IMR-90 (cell line): Measurements from ENCODE around the gene CRACDL. TPM values are rescaled to one million over a fixed set of nuclear protein-coding genes. Genes with fewer than 3 reads are reported as not detected.

Experiments
- ATAC-seq: fragments of 200-7000 bp; cut with Tn5 transposase; 2 replicates; pipeline ENCODE4 v1.9.1; 2020; ENCODE audit warnings: low read depth, mild to moderate bottlenecking, moderate library complexity
- BruUV-seq: library from RNA; stranded (reverse); fragments of 400-500 nt; replicated peaks from 2 replicates; lab custom pipeline; 2021; lab: Mats Ljungman, UMichigan
- CTCF ChIA-PET: fragments of 300-600 bp; formaldehyde crosslinking; extraction: SDS; loops from one replicate; lab custom pipeline; 2021; ENCODE audit warnings: antibody characterized with exemption; lab: Yijun Ruan, JAX
- POLR2A ChIA-PET: fragments of 300-600 bp; sonication (Branson Sonifier 250); formaldehyde crosslinking; loops from one replicate; lab custom pipeline; 2022; ENCODE audit warnings: antibody characterized with exemption; ENCODE audit not compliant: unreplicated experiment; lab: Charles Lee
- DNase-seq: peaks from one replicate; pipeline ENCODE4 v3.0.0; 2013
- H2AFZ ChIP-seq: replicated peaks from 2 replicates; pipeline ENCODE3; 2013; ENCODE audit warnings: low read length, mild to moderate bottlenecking; ENCODE audit not compliant: poor library complexity
- H2AK5ac ChIP-seq: 2 replicates; pipeline ENCODE4 v1.6.1; 2013; ENCODE audit warnings: low read depth, low read length, inconsistent platforms
- H2AK9ac ChIP-seq: replicated peaks from 2 replicates; pipeline ENCODE3; 2013; ENCODE audit warnings: mild to moderate bottlenecking, low read depth, low read length, moderate library complexity; ENCODE audit not compliant: poor library complexity
- H2BK120ac ChIP-seq: 2 replicates; pipeline ENCODE4 v1.6.1; 2013; ENCODE audit warnings: low read depth, low read length, inconsistent platforms
- H2BK15ac ChIP-seq: 3 replicates; pipeline ENCODE4 v1.6.1; 2013; ENCODE audit warnings: low read depth, low read length, inconsistent platforms
- H2BK20ac ChIP-seq: 2 replicates; pipeline ENCODE4 v1.6.1; 2013; ENCODE audit warnings: low read depth, mild to moderate bottlenecking, inconsistent platforms, low read length, moderate library complexity
- H2BK5ac ChIP-seq: 2 replicates; pipeline ENCODE4 v1.6.1; 2013; ENCODE audit warnings: mild to moderate bottlenecking, low read depth, low read length, inconsistent platforms; ENCODE audit not compliant: poor library complexity, severe bottlenecking
- H3K14ac ChIP-seq: replicated peaks from 2 replicates; pipeline ENCODE4 v1.6.1; 2013; ENCODE audit warnings: low read depth, low read length, inconsistent platforms
- H3K18ac ChIP-seq: 2 replicates; pipeline ENCODE4 v1.6.1; 2013; ENCODE audit warnings: low read depth, low read length, control low read depth
- H3K23ac ChIP-seq: 2 replicates; pipeline ENCODE4 v1.6.1; 2013; ENCODE audit warnings: low read depth, low read length, inconsistent platforms
- H3K27ac ChIP-seq: 2 replicates; pipeline ENCODE4 v1.5.1; 2013; ENCODE audit warnings: mild to moderate bottlenecking, control low read depth, low read length; ENCODE audit not compliant: insufficient read depth
- H3K27me3 ChIP-seq: 2 replicates; pipeline ENCODE4 v1.6.1; 2013; ENCODE audit warnings: low read length; ENCODE audit not compliant: control insufficient read depth, insufficient read depth
- H3K36me3 ChIP-seq: 2 replicates; pipeline ENCODE4 v1.6.1; 2013; ENCODE audit warnings: low read length, mixed read lengths; ENCODE audit not compliant: control insufficient read depth, insufficient read depth
- H3K4ac ChIP-seq: 2 replicates; pipeline ENCODE4 v1.6.1; 2013; ENCODE audit warnings: low read depth, low read length, inconsistent platforms
- H3K4me1 ChIP-seq: 2 replicates; pipeline ENCODE4 v1.6.1; 2013; ENCODE audit warnings: low read length, mixed read lengths; ENCODE audit not compliant: control insufficient read depth, insufficient read depth
- H3K4me2 ChIP-seq: 2 replicates; pipeline ENCODE4 v1.6.1; 2013; ENCODE audit warnings: low read depth, mild to moderate bottlenecking, control low read depth, low read length, moderate library complexity
- H3K4me3 ChIP-seq: 2 replicates; pipeline ENCODE4 v1.5.1; 2013; ENCODE audit warnings: low read depth, mild to moderate bottlenecking, control low read depth, low read length, moderate library complexity; ENCODE audit not compliant: insufficient read depth
- H3K56ac ChIP-seq: 2 replicates; pipeline ENCODE4 v1.6.1; 2013; ENCODE audit warnings: low read length, inconsistent platforms; ENCODE audit not compliant: insufficient read depth; ENCODE audit errors: extremely low read depth
- H3K79me1 ChIP-seq, 2 experiments: 2 replicates each; pipeline ENCODE4 v1.6.1; 2013; ENCODE audit warnings: low read length in 2 of 2, inconsistent platforms in 1 of 2, low read depth in 1 of 2
- H3K9ac ChIP-seq: 2 replicates; pipeline ENCODE4 v1.6.1; 2013; ENCODE audit warnings: low read depth, low read length, control low read depth
- H3K9me1 ChIP-seq: 2 replicates; pipeline ENCODE4 v1.6.1; 2013; ENCODE audit warnings: low read length, inconsistent platforms; ENCODE audit not compliant: insufficient read depth
- H3K9me3 ChIP-seq: 2 replicates; pipeline ENCODE4 v1.6.1; 2013; ENCODE audit warnings: low read length; ENCODE audit not compliant: control insufficient read depth, insufficient read depth
- H4K20me1 ChIP-seq: 2 replicates; pipeline ENCODE4 v1.6.1; 2013; ENCODE audit warnings: low read length, inconsistent platforms; ENCODE audit not compliant: insufficient read depth
- H4K5ac ChIP-seq: 2 replicates; pipeline ENCODE4 v1.6.1; 2013; ENCODE audit warnings: mild to moderate bottlenecking, low read depth, low read length, control low read depth
- H4K8ac ChIP-seq, 2 experiments: 2 replicates each; pipeline ENCODE4 v1.6.1; 2013; ENCODE audit warnings: low read depth in 2 of 2, low read length in 2 of 2, control low read depth in 1 of 2, inconsistent platforms in 1 of 2
- H4K91ac ChIP-seq: 2 replicates; pipeline ENCODE4 v1.6.1; 2013; ENCODE audit warnings: low read depth, low read length, inconsistent platforms; ENCODE audit not compliant: insufficient read depth
- CEBPB ChIP-seq: IDR thresholded peaks from 2 replicates; pipeline ENCODE4 v1.6.1; 2012; ENCODE audit warnings: low read depth, low read length, improper control_type of control experiment
- CHD1 ChIP-seq: IDR thresholded peaks from 2 replicates; pipeline ENCODE4 v1.6.1; 2012; ENCODE audit warnings: low read depth, low read length, improper control_type of control experiment
- ELK1 ChIP-seq: fragments of 150-350 bp; IDR thresholded peaks from 2 replicates; pipeline ENCODE4 v1.6.1; 2016; ENCODE audit warnings: low read depth, mild to moderate bottlenecking, low read length, moderate library complexity, borderline replicate concordance
- MAFK ChIP-seq: IDR thresholded peaks from 2 replicates; pipeline ENCODE4 v1.6.1; 2012; ENCODE audit warnings: low read depth, low read length, improper control_type of control experiment
- MAZ ChIP-seq: IDR thresholded peaks from 2 replicates; pipeline ENCODE4 v1.6.1; 2012; ENCODE audit warnings: low read depth, mild to moderate bottlenecking, low read length, improper control_type of control experiment, moderate library complexity, borderline replicate concordance
- MXI1 ChIP-seq: IDR thresholded peaks from 2 replicates; pipeline ENCODE4 v1.6.1; 2012; ENCODE audit warnings: low read depth, mild to moderate bottlenecking, low read length, moderate library complexity, borderline replicate concordance
- NFE2L2 ChIP-seq: fragments of 150-350 bp; IDR thresholded peaks from 2 replicates; pipeline ENCODE4 v1.6.1; 2016; ENCODE audit warnings: low read depth, mild to moderate bottlenecking, low read length
- POLR2A ChIP-seq: IDR thresholded peaks from 2 replicates; pipeline ENCODE4 v1.6.1; 2012; ENCODE audit warnings: mild to moderate bottlenecking, low read depth, low read length
- RAD21 ChIP-seq: IDR thresholded peaks from 2 replicates; pipeline ENCODE4 v1.6.1; 2012; ENCODE audit warnings: low read length, improper control_type of control experiment
- USF2 ChIP-seq: fragments of 150-350 bp; IDR thresholded peaks from 2 replicates; pipeline ENCODE4 v1.6.1; 2017; ENCODE audit warnings: mild to moderate bottlenecking, antibody characterized with exemption, low read length, low read depth
- WGBS, 2 experiments: methylation state at CpG; one replicate each; pipeline versions ENCODE4 v1.1.5 to v1.1.7; 2013; ENCODE audit warnings: missing lambda C conversion rate in 2 of 2; ENCODE audit not compliant: insufficient read length in 1 of 2; ENCODE audit errors: extremely low coverage in 2 of 2; 5-methylcytosine and 5-hydroxymethylcytosine counted together
- dilution Hi-C: fragments of 300-500 bp; cut with HindIII; formaldehyde crosslinking; loops from one replicate; pipeline ENCODE4 v1.14.3; 2018; ENCODE audit warnings: low sequenced_read_pairs; ENCODE audit not compliant: unreplicated experiment
- in situ Hi-C: fragments of 300-500 bp; cut with MboI; formaldehyde crosslinking; loops from 3 replicates; pipeline ENCODE4 v1.14.3; 2019; ENCODE audit warnings: low sequenced_read_pairs, inconsistent platforms, mixed read lengths
- intact Hi-C: fragments of 100-400 bp; cut with micrococcal nuclease; formaldehyde crosslinking; loops from 2 replicates; pipeline ENCODE4 v1.10.0; 2022
- polyA plus RNA-seq, 3 experiments: library from polyadenylated mRNA; depleted of rRNA; stranded (reverse); fragments of >200 nt; gene quantifications; 2 replicates each; pipeline ENCODE4 v1.2.3, GENCODE V29; 2012; ENCODE audit warnings: low replicate concordance in 1 of 3
- total RNA-seq: library from RNA; depleted of rRNA; stranded (reverse); fragments of >200 nt; gene quantifications from 2 replicates; pipeline ENCODE4 v1.2.3, GENCODE V29; 2012

Gene CRACDL
- total and polyA plus RNA-seq, 2 of the 4 experiments (the other 2 are of a cell fraction): not detected

GRCh38 chr2:98924038-98924830, 11.8 kb downstream of the CRACDL start:
- BruUV-seq: no TSS peak
- in situ Hi-C loops: no loop called here
- H4K8ac ChIP-seq: no peak overlapping the region
- H2AK5ac ChIP-seq: no peak overlapping the region
- ChIA-PET CTCF (no interaction called here), POLR2A (no interaction called here)
- no peak overlapping the region for H2BK15ac ChIP-seq
- no peak for TF ChIP-seq CHD1
- no peak for TF ChIP-seq MAFK
- TF ChIP-seq RAD21: no peak
- no peak for TF ChIP-seq MAZ
- TF ChIP-seq ELK1: no peak
- TF ChIP-seq CEBPB: no peak
- TF ChIP-seq MXI1: no peak
- no peak for TF ChIP-seq USF2
- no peak for TF ChIP-seq POLR2A
- TF ChIP-seq NFE2L2: no peak
- DNase-seq (no peak), ATAC-seq (no peak)
- H3K4me2 ChIP-seq: no peak overlapping the region
- no peak overlapping the region for H3K9ac ChIP-seq
- no peak overlapping the region for H3K27ac ChIP-seq
- H3K4me1 ChIP-seq: no peaks in the 10 kb centered on the region
- WGBS, 2 experiments: 70% methylated on average over 2 of the region's 4 CpGs; no CpG with 5 or more reads in 1 of the 2 experiments
- H2AFZ ChIP-seq: no peak overlapping the region
- H2BK20ac ChIP-seq: no peak overlapping the region
- no peaks in the 10 kb centered on the region for H4K20me1 ChIP-seq
- H2BK5ac ChIP-seq: no peak overlapping the region
- no peak overlapping the region for H3K18ac ChIP-seq
- intact Hi-C loops: no loop called here
- no peak overlapping the region for H4K5ac ChIP-seq
- no peaks in the 10 kb centered on the region for H3K79me1 ChIP-seq
- no peaks in the 10 kb centered on the region for H3K9me1 ChIP-seq
- no peak overlapping the region for H3K23ac ChIP-seq
- H3K56ac ChIP-seq: no peak overlapping the region
- H3K4ac ChIP-seq: no peak overlapping the region
- no peak overlapping the region for H3K4me3 ChIP-seq
- H3K14ac ChIP-seq: no peak overlapping the region
- H4K91ac ChIP-seq: no peak overlapping the region
- H2BK120ac ChIP-seq: no peak overlapping the region
- H3K27me3 ChIP-seq: peaks cover 5% of the 10 kb centered on the region
- no peaks in the 10 kb centered on the region for H3K9me3 ChIP-seq
- dilution Hi-C loops: no loop called here
- H3K36me3 ChIP-seq: no peaks in the 10 kb centered on the region
- H2AK9ac ChIP-seq: no peak overlapping the region
